ENCODE measurements around the gene UPK1A. TPM values are rescaled to one million over a fixed set of nuclear protein-coding genes. Genes with fewer than 3 reads are reported as not detected.
"Not testable (repeated sequence)": the region's sequence is repeated elsewhere in the genome, so short reads cannot be mapped to it uniquely, and the experiment has no call there.

The UPK1A gene
- total RNA-seq, 3 donors from 2014 or later = 0.22 to 0.26 (median 0.23) TPM

- Mint-ChIP-seq H3K4me1 (ENCODE audit: low read depth) (peaks cover 5% of the 10 kb centered on the region), H3K4me3 (no peak overlapping the region), H3K36me3 (ENCODE audit: insufficient read depth) (peaks cover 38% of the 10 kb centered on the region), H3K9me3 (no peaks in the 10 kb centered on the region), H3K27me3 (ENCODE audit: low read depth) (no peaks in the 10 kb centered on the region)
- no peak for DNase-seq
- ATAC-seq = no peak
These were observed 9.6 kb upstream of the UPK1A start for GRCh38 chr19:35656700-35657099.

GRCh38 chr19:35657904-35658700, 8.2 kb upstream of the UPK1A start:
- ATAC-seq = peak; percentile 54 to 66

GRCh38 chr19:35661995-35662340, 4.3 kb upstream of the UPK1A start:
- DNase-seq (no peak), ATAC-seq (no peak)
- no peaks in the 10 kb centered on the region for H3K9me3 Mint-ChIP-seq
- peaks cover 30% of the 10 kb centered on the region for H3K36me3 Mint-ChIP-seq (ENCODE audit: insufficient read depth)
- H3K4me1 Mint-ChIP-seq (ENCODE audit: low read depth) = no peaks in the 10 kb centered on the region
- no peak overlapping the region for H3K4me3 Mint-ChIP-seq
- no peaks in the 10 kb centered on the region for H3K27me3 Mint-ChIP-seq (ENCODE audit: low read depth)

More at GRCh38 chr19:35657904-35658700, 8.2 kb upstream of the UPK1A start:
- Mint-ChIP-seq H3K4me3 (no peak overlapping the region), H3K4me1 (ENCODE audit: low read depth) (peaks cover 2% of the 10 kb centered on the region), H3K36me3 (ENCODE audit: insufficient read depth) (peaks cover 44% of the 10 kb centered on the region), H3K27me3 (ENCODE audit: low read depth) (no peaks in the 10 kb centered on the region), H3K9me3 (no peaks in the 10 kb centered on the region)
- no peak for DNase-seq

GRCh38 chr19:35663981-35664380, 2.3 kb upstream of the UPK1A start:
- Mint-ChIP-seq H3K4me1 (ENCODE audit: low read depth) (no peaks in the 10 kb centered on the region), H3K4me3 (no peak overlapping the region), H3K27me3 (ENCODE audit: low read depth) (no peaks in the 10 kb centered on the region), H3K9me3 (no peaks in the 10 kb centered on the region), H3K36me3 (ENCODE audit: insufficient read depth) (peaks cover 20% of the 10 kb centered on the region)
- DNase-seq = no peak
- ATAC-seq = no peak

GRCh38 chr19:35665157-35665556, 1.2 kb upstream of the UPK1A start:
- DNase-seq (no peak), ATAC-seq (no peak)
- Mint-ChIP-seq H3K27me3 (ENCODE audit: low read depth) (peaks cover 10% of the 10 kb centered on the region), H3K9me3 (no peaks in the 10 kb centered on the region), H3K36me3 (ENCODE audit: insufficient read depth) (peaks cover 17% of the 10 kb centered on the region), H3K4me1 (ENCODE audit: low read depth) (no peaks in the 10 kb centered on the region), H3K4me3 (no peak overlapping the region)

- H3K4me1 Mint-ChIP-seq (ENCODE audit: low read depth) = no peaks in the 10 kb centered on the region
- H3K9me3 Mint-ChIP-seq = no peaks in the 10 kb centered on the region
- H3K4me3 Mint-ChIP-seq = no peak overlapping the region
- peaks cover 17% of the 10 kb centered on the region for H3K36me3 Mint-ChIP-seq (ENCODE audit: insufficient read depth)
- ATAC-seq (no peak), DNase-seq (no peak)
- H3K27me3 Mint-ChIP-seq (ENCODE audit: low read depth) = peaks cover 10% of the 10 kb centered on the region
These were observed 713 bp upstream of the UPK1A start for GRCh38 chr19:35665604-35666003.

- ATAC-seq (no peak), DNase-seq (no peak)
- Mint-ChIP-seq H3K4me3 (no peak overlapping the region), H3K36me3 (ENCODE audit: insufficient read depth) (no peaks in the 10 kb centered on the region), H3K27me3 (ENCODE audit: low read depth) (peaks cover 23% of the 10 kb centered on the region), H3K4me1 (ENCODE audit: low read depth) (peaks cover 7% of the 10 kb centered on the region), H3K9me3 (no peaks in the 10 kb centered on the region)
These were observed 3.2 kb downstream of the UPK1A start for GRCh38 chr19:35669566-35669965.

- Mint-ChIP-seq H3K27me3 (ENCODE audit: low read depth) (peaks cover 23% of the 10 kb centered on the region), H3K36me3 (ENCODE audit: insufficient read depth) (no peaks in the 10 kb centered on the region), H3K4me1 (ENCODE audit: low read depth) (peaks cover 7% of the 10 kb centered on the region), H3K4me3 (no peak overlapping the region), H3K9me3 (no peaks in the 10 kb centered on the region)
- ATAC-seq (no peak), DNase-seq (no peak)
These were observed 3.7 kb downstream of the UPK1A start for GRCh38 chr19:35669974-35670373.

- ATAC-seq (no peak), DNase-seq (no peak)
- H3K27me3 Mint-ChIP-seq (ENCODE audit: low read depth) = peaks cover 24% of the 10 kb centered on the region
- no peak overlapping the region for H3K4me3 Mint-ChIP-seq
- H3K4me1 Mint-ChIP-seq (ENCODE audit: low read depth) = peaks cover 7% of the 10 kb centered on the region
- H3K36me3 Mint-ChIP-seq (ENCODE audit: insufficient read depth) = no peaks in the 10 kb centered on the region
- H3K9me3 Mint-ChIP-seq = no peaks in the 10 kb centered on the region
These were observed 4.4 kb downstream of the UPK1A start for GRCh38 chr19:35670686-35671085.

- peaks cover 7% of the 10 kb centered on the region for H3K4me1 Mint-ChIP-seq (ENCODE audit: low read depth)
- no peak overlapping the region for H3K4me3 Mint-ChIP-seq
- no peaks in the 10 kb centered on the region for H3K9me3 Mint-ChIP-seq
- H3K27me3 Mint-ChIP-seq (ENCODE audit: low read depth) = peaks cover 27% of the 10 kb centered on the region
- DNase-seq = no peak
- ATAC-seq = no peak
- no peaks in the 10 kb centered on the region for H3K36me3 Mint-ChIP-seq (ENCODE audit: insufficient read depth)
These were observed 5.5 kb downstream of the UPK1A start for GRCh38 chr19:35671818-35672217.

- peaks cover 7% of the 10 kb centered on the region for H3K4me1 Mint-ChIP-seq (ENCODE audit: low read depth)
- ATAC-seq (peak; percentile 91 to 96), DNase-seq (peak; percentile 21)
- no peaks in the 10 kb centered on the region for H3K9me3 Mint-ChIP-seq
- peaks cover 27% of the 10 kb centered on the region for H3K27me3 Mint-ChIP-seq (ENCODE audit: low read depth)
- peak overlapping the region; percentile 59 for H3K4me3 Mint-ChIP-seq
- no peaks in the 10 kb centered on the region for H3K36me3 Mint-ChIP-seq (ENCODE audit: insufficient read depth)
These were observed 6.9 kb downstream of the UPK1A start for GRCh38 chr19:35673121-35673804.

- Mint-ChIP-seq H3K4me1 (ENCODE audit: low read depth) (peaks cover 7% of the 10 kb centered on the region), H3K9me3 (no peaks in the 10 kb centered on the region), H3K36me3 (ENCODE audit: insufficient read depth) (no peaks in the 10 kb centered on the region), H3K27me3 (ENCODE audit: low read depth) (peaks cover 16% of the 10 kb centered on the region), H3K4me3 (no peak overlapping the region)
- ATAC-seq (no peak), DNase-seq (no peak)
These were observed 9.3 kb downstream of the UPK1A start for GRCh38 chr19:35675589-35676140.

GRCh38 chr19:35689836-35690235, 23.5 kb downstream of the UPK1A start:
- ATAC-seq = no peak
- H3K4me1 Mint-ChIP-seq (ENCODE audit: low read depth) = no peaks in the 10 kb centered on the region
- H3K9me3 Mint-ChIP-seq = no peaks in the 10 kb centered on the region
- no peak for DNase-seq
- H3K4me3 Mint-ChIP-seq = no peak overlapping the region
- H3K27me3 Mint-ChIP-seq (ENCODE audit: low read depth) = no peaks in the 10 kb centered on the region
- H3K36me3 Mint-ChIP-seq (ENCODE audit: insufficient read depth) = no peaks in the 10 kb centered on the region

- H3K4me1 Mint-ChIP-seq (ENCODE audit: low read depth); H3K4me3 Mint-ChIP-seq; H3K27me3 Mint-ChIP-seq (ENCODE audit: low read depth); H3K9me3 Mint-ChIP-seq; H3K36me3 Mint-ChIP-seq (ENCODE audit: insufficient read depth); ATAC-seq; DNase-seq: not testable (repeated sequence)
These were observed 24.8 kb downstream of the UPK1A start for GRCh38 chr19:35691106-35691505.

- no peak for ATAC-seq
- Mint-ChIP-seq H3K27me3 (ENCODE audit: low read depth) (no peaks in the 10 kb centered on the region), H3K36me3 (ENCODE audit: insufficient read depth) (no peaks in the 10 kb centered on the region), H3K4me3 (no peak overlapping the region), H3K4me1 (ENCODE audit: low read depth) (no peaks in the 10 kb centered on the region), H3K9me3 (no peaks in the 10 kb centered on the region)
- DNase-seq = no peak
These were observed 25.7 kb downstream of the UPK1A start for GRCh38 chr19:35692010-35692409.

All from activated T-cell treated with anti-CD3 and anti-CD28 coated beads, Interleukin-2, amount 50 U/mL, for 4 hours (primary cell).